Measurements from ENCODE around the gene ITGAE. TPM values are rescaled to one million over a fixed set of nuclear protein-coding genes. Genes with fewer than 3 reads are reported as not detected.

ITGAE gene
- total and polyA plus RNA-seq, 10 of the 15 experiments (the other 5 are each of a cell fraction or from before 2014, with no cell fraction given), result 13.1 to 161 (median 34.8) TPM

DNA sequence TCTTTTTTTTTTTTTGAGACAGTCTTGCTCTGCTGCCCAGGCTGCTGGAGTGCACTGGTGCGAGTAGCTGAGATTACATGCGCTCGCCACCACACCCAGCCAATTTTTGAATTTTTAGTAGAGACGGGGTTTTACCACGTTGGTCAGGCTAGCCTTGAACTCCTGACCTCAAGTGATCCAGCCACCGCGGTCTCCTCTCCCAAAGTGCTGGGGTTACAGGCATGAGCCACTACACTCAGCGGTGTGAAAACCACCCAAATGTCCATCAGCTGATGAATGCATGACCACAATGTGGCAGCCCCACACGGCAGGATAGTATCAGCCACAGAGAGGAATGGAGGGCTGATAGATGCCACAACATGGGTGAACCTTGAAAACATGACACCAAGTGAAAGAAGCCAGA is 107.2 kb downstream of the ITGAE start (continued):
- TF ChIP-seq, protein P1, sequence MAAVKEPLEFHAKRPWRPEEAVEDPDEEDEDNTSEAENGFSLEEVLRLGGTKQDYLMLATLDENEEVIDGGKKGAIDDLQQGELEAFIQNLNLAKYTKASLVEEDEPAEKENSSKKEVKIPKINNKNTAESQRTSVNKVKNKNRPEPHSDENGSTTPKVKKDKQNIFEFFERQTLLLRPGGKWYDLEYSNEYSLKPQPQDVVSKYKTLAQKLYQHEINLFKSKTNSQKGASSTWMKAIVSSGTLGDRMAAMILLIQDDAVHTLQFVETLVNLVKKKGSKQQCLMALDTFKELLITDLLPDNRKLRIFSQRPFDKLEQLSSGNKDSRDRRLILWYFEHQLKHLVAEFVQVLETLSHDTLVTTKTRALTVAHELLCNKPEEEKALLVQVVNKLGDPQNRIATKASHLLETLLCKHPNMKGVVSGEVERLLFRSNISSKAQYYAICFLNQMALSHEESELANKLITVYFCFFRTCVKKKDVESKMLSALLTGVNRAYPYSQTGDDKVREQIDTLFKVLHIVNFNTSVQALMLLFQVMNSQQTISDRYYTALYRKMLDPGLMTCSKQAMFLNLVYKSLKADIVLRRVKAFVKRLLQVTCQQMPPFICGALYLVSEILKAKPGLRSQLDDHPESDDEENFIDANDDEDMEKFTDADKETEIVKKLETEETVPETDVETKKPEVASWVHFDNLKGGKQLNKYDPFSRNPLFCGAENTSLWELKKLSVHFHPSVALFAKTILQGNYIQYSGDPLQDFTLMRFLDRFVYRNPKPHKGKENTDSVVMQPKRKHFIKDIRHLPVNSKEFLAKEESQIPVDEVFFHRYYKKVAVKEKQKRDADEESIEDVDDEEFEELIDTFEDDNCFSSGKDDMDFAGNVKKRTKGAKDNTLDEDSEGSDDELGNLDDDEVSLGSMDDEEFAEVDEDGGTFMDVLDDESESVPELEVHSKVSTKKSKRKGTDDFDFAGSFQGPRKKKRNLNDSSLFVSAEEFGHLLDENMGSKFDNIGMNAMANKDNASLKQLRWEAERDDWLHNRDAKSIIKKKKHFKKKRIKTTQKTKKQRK (IDR thresholded peaks at IDR 0.05; ENCODE audit: low read depth, low read length), result no peak
- no peak for TF ChIP-seq ZZZ3 (IDR thresholded peaks at IDR 0.05; ENCODE audit: control insufficient read depth, insufficient read length, low read depth)
- 0 out of 2 replicates have a peak, but pooled peaks have one; percentile 39 for TF ChIP-seq ZNF207 (IDR thresholded peaks at IDR 0.05; ENCODE audit: borderline replicate concordance)
- peak; percentile 90 for TF ChIP-seq BCL11A (IDR thresholded peaks at IDR 0.05; ENCODE audit: low read depth, low read length)
- TF ChIP-seq, protein P2, sequence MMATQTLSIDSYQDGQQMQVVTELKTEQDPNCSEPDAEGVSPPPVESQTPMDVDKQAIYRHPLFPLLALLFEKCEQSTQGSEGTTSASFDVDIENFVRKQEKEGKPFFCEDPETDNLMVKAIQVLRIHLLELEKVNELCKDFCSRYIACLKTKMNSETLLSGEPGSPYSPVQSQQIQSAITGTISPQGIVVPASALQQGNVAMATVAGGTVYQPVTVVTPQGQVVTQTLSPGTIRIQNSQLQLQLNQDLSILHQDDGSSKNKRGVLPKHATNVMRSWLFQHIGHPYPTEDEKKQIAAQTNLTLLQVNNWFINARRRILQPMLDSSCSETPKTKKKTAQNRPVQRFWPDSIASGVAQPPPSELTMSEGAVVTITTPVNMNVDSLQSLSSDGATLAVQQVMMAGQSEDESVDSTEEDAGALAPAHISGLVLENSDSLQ (IDR thresholded peaks at IDR 0.05), result peak; percentile 70
- no peak for TF ChIP-seq SMARCA5 (IDR thresholded peaks at IDR 0.05)
- TF ChIP-seq ZNF217 (IDR thresholded peaks at IDR 0.05), result 0 out of 2 replicates have a peak, but pooled peaks have one; percentile 61
- TF ChIP-seq SIN3A (IDR thresholded peaks at IDR 0.05; ENCODE audit: low read depth, low read length), result no peak
- no peak for TF ChIP-seq TARDBP (IDR thresholded peaks at IDR 0.05; ENCODE audit: borderline replicate concordance)
- TF ChIP-seq, protein P3, sequence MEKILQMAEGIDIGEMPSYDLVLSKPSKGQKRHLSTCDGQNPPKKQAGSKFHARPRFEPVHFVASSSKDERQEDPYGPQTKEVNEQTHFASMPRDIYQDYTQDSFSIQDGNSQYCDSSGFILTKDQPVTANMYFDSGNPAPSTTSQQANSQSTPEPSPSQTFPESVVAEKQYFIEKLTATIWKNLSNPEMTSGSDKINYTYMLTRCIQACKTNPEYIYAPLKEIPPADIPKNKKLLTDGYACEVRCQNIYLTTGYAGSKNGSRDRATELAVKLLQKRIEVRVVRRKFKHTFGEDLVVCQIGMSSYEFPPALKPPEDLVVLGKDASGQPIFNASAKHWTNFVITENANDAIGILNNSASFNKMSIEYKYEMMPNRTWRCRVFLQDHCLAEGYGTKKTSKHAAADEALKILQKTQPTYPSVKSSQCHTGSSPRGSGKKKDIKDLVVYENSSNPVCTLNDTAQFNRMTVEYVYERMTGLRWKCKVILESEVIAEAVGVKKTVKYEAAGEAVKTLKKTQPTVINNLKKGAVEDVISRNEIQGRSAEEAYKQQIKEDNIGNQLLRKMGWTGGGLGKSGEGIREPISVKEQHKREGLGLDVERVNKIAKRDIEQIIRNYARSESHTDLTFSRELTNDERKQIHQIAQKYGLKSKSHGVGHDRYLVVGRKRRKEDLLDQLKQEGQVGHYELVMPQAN (conservative IDR thresholded peaks at IDR 0.05), result no peak; the same call in 1 of the 2 replicates
- TF ChIP-seq BHLHE40 (IDR thresholded peaks at IDR 0.05; ENCODE audit: borderline replicate concordance in 1 of 2, low read depth in 2 of 2, low read length in 1 of 2), result peak; percentile 83 to 94
- 0 out of 2 replicates have a peak, but pooled peaks have one; percentile 25 for TF ChIP-seq CHD2 (IDR thresholded peaks at IDR 0.05; ENCODE audit: borderline replicate concordance, low read depth, low read length)
- TF ChIP-seq NR2F1 (conservative IDR thresholded peaks at IDR 0.05), result peak; percentile 99
- no peak for TF ChIP-seq PAX8 (IDR thresholded peaks at IDR 0.05)
- TF ChIP-seq, protein P4, sequence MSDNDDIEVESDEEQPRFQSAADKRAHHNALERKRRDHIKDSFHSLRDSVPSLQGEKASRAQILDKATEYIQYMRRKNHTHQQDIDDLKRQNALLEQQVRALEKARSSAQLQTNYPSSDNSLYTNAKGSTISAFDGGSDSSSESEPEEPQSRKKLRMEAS (IDR thresholded peaks at IDR 0.05; ENCODE audit: low read depth, low read length), result no peak
- TF ChIP-seq RCOR1 (conservative IDR thresholded peaks at IDR 0.05; ENCODE audit: low read depth, low read length), result 0 out of 2 replicates have a peak, but pooled peaks have one; percentile 53
- peak; percentile 52; the same call in 1 of the 2 replicates for TF ChIP-seq PML (IDR thresholded peaks at IDR 0.05; ENCODE audit: low read length)
- peak; percentile 88; the same call in 1 of the 2 replicates for TF ChIP-seq MTA2 (IDR thresholded peaks at IDR 0.05; ENCODE audit: low read depth)
- TF ChIP-seq SIX5 (IDR thresholded peaks at IDR 0.05; ENCODE audit: low read depth, low read length, severe bottlenecking), result no peak
- TF ChIP-seq, protein P5, sequence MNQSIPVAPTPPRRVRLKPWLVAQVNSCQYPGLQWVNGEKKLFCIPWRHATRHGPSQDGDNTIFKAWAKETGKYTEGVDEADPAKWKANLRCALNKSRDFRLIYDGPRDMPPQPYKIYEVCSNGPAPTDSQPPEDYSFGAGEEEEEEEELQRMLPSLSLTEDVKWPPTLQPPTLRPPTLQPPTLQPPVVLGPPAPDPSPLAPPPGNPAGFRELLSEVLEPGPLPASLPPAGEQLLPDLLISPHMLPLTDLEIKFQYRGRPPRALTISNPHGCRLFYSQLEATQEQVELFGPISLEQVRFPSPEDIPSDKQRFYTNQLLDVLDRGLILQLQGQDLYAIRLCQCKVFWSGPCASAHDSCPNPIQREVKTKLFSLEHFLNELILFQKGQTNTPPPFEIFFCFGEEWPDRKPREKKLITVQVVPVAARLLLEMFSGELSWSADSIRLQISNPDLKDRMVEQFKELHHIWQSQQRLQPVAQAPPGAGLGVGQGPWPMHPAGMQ (IDR thresholded peaks at IDR 0.05; ENCODE audit: borderline replicate concordance), result peak; percentile 63; the same call in 1 of the 2 replicates
- no peak for TF ChIP-seq SUPT20H (IDR thresholded peaks at IDR 0.05; ENCODE audit: borderline replicate concordance, control insufficient read depth, low read depth, low read length)
- no peak; a peak in 1 of 4 replicates for TF ChIP-seq ETV6 (conservative IDR thresholded peaks at IDR 0.05 in 1 of 2, IDR thresholded peaks at IDR 0.05 in 1 of 2; ENCODE audit: borderline replicate concordance in 1 of 2, low read depth in 1 of 2)
- peak; percentile 52 for TF ChIP-seq MEF2B (IDR thresholded peaks at IDR 0.05; ENCODE audit: partially characterized antibody, poor library complexity, severe bottlenecking)

All from GM12878 (cell line).